Endodermal cell (in vitro differentiated cells): ENCODE measurements around the gene TEDDM1. TPM values are rescaled to one million over a fixed set of nuclear protein-coding genes. Genes with fewer than 3 reads are reported as not detected.
A peak's percentile ranks its signal among the peaks of the same experiment; 100 is the strongest.

Experiments used
- DNase-seq: peaks from one replicate; pipeline ENCODE4 v3.0.0-alpha.2; 2017
- H3K27ac ChIP-seq: 2 replicates; pipeline ENCODE4 v1.5.1; 2013; ENCODE audit warnings: mild to moderate bottlenecking, low read depth, low read length, moderate library complexity
- H3K27me3 ChIP-seq: 2 replicates; pipeline ENCODE4 v1.6.1; 2013; ENCODE audit warnings: mild to moderate bottlenecking, low read length, moderate library complexity; ENCODE audit not compliant: insufficient read depth, control insufficient read depth, poor library complexity, severe bottlenecking
- H3K36me3 ChIP-seq: 2 replicates; pipeline ENCODE4 v1.7.0; 2013; ENCODE audit warnings: mild to moderate bottlenecking, low read length, moderate library complexity; ENCODE audit not compliant: control insufficient read depth, insufficient read depth
- H3K4me1 ChIP-seq: one replicate; pipeline ENCODE4 v1.7.0; 2013; ENCODE audit warnings: low read length; ENCODE audit not compliant: control insufficient read depth, insufficient read depth
- H3K4me3 ChIP-seq: 2 replicates; pipeline ENCODE4 v1.5.1; 2013; ENCODE audit warnings: mild to moderate bottlenecking, low read length, moderate library complexity
- H3K9ac ChIP-seq: 2 replicates; pipeline ENCODE4 v1.6.1; 2013; ENCODE audit warnings: mild to moderate bottlenecking, low read length, moderate library complexity; ENCODE audit not compliant: poor library complexity, severe bottlenecking; ENCODE audit errors: extremely low read depth
- H3K9me3 ChIP-seq: 2 replicates; pipeline ENCODE4 v1.6.1; 2013; ENCODE audit warnings: mild to moderate bottlenecking, low read length, moderate library complexity; ENCODE audit not compliant: control insufficient read depth
- H3K27ac Mint-ChIP-seq: 2 replicates; pipeline ENCODE4 v1.8.0; 2020; ENCODE audit warnings: mixed read lengths
- H3K27me3 Mint-ChIP-seq: 2 replicates; pipeline ENCODE4 v1.8.0; 2021; ENCODE audit warnings: mild to moderate bottlenecking, mixed read lengths; ENCODE audit not compliant: insufficient read depth
- H3K36me3 Mint-ChIP-seq: 2 replicates; pipeline ENCODE4 v1.8.0; 2020; ENCODE audit warnings: low read depth, mixed read lengths
- H3K4me1 Mint-ChIP-seq: 2 replicates; pipeline ENCODE4 v1.8.0; 2020; ENCODE audit warnings: mixed read lengths
- H3K4me3 Mint-ChIP-seq: 2 replicates; pipeline ENCODE4 v1.8.0; 2020; ENCODE audit warnings: mild to moderate bottlenecking, moderate library complexity, mixed read lengths
- H3K9me3 Mint-ChIP-seq: 2 replicates; pipeline ENCODE4 v1.8.0; 2020; ENCODE audit warnings: mild to moderate bottlenecking, mixed read lengths
- CTCF ChIP-seq: fragments of 200-600 bp; sonication (generic); conservative IDR thresholded peaks from 2 replicates; pipeline ENCODE4 v1.5.0; 2021; ENCODE audit warnings: antibody characterized with exemption, mild to moderate bottlenecking
- WGBS, 2 experiments: methylation state at CpG; one replicate each; pipeline versions ENCODE4 v1.1.5 to v1.1.7; 2013; ENCODE audit warnings: missing lambda C conversion rate in 2 of 2, mixed read lengths in 1 of 2; ENCODE audit not compliant: insufficient coverage in 1 of 2, insufficient read length in 1 of 2; 5-methylcytosine and 5-hydroxymethylcytosine counted together
- total RNA-seq, 2 donors: library from RNA; stranded (reverse); fragmentation: NEBNext Ultra II Directional in 1 of 2; extraction: Animal tissue kit (Norgen Biotek cat#: 25700) in 1 of 2; gene quantifications; 2 replicates in 1 of 2; 3 replicates in 1 of 2; pipeline ENCODE4 v1.2.1, GENCODE V29; 2021

TEDDM1 gene
- total RNA-seq, 2 donors from 2014 or later, result not detected

- WGBS, 2 experiments, result 94 to 96% methylated on average over 5 to 8 of the region's 8 CpGs
- H3K4me1 ChIP-seq, result peaks cover 19% of the 10 kb centered on the region
- peak overlapping the region; percentile 97 for H3K4me3 ChIP-seq
- Mint-ChIP-seq H3K27ac (peak overlapping the region; percentile 7), H3K4me3 (peak overlapping the region; percentile 30), H3K36me3 (peaks cover 89% of the 10 kb centered on the region), H3K9me3 (no peaks in the 10 kb centered on the region), H3K27me3 (no peaks in the 10 kb centered on the region), H3K4me1 (peaks cover 69% of the 10 kb centered on the region)
- H3K36me3 ChIP-seq, result peaks cover 88% of the 10 kb centered on the region
- H3K9ac ChIP-seq, result no peak overlapping the region
- H3K27ac ChIP-seq, result no peak overlapping the region
- no peak for TF ChIP-seq CTCF
- no peak for DNase-seq
- no peaks in the 10 kb centered on the region for H3K9me3 ChIP-seq
- H3K27me3 ChIP-seq, result no peaks in the 10 kb centered on the region
Measured at GRCh38 chr1:182385885-182386853, 14.3 kb downstream of the TEDDM1 start.

- H3K9me3 Mint-ChIP-seq, result no peaks in the 10 kb centered on the region
- H3K27me3 Mint-ChIP-seq, result no peaks in the 10 kb centered on the region
- no peak overlapping the region for H3K27ac Mint-ChIP-seq
- H3K27me3 ChIP-seq, result no peaks in the 10 kb centered on the region
- H3K9me3 ChIP-seq, result no peaks in the 10 kb centered on the region
- H3K36me3 Mint-ChIP-seq, result peaks cover 75% of the 10 kb centered on the region
- H3K36me3 ChIP-seq, result peaks cover 81% of the 10 kb centered on the region
- no peak for DNase-seq
- no peak overlapping the region for H3K27ac ChIP-seq
- H3K4me3 ChIP-seq, result peak overlapping the region; percentile 31
- WGBS, 2 experiments, result 94 to 97% methylated on average over 19 of the region's 19 CpGs
- H3K4me1 ChIP-seq, result peaks cover 19% of the 10 kb centered on the region
- no peak for TF ChIP-seq CTCF
- H3K9ac ChIP-seq, result no peak overlapping the region
- H3K4me1 Mint-ChIP-seq, result peaks cover 70% of the 10 kb centered on the region
- H3K4me3 Mint-ChIP-seq, result peak overlapping the region; percentile 30
Measured at GRCh38 chr1:182384387-182384960, 16.0 kb downstream of the TEDDM1 start.

GRCh38 chr1:182383934-182384333, 16.5 kb downstream of the TEDDM1 start:
- 93 to 98% methylated on average over 5 to 7 of the region's 7 CpGs for WGBS, 2 experiments
- H3K27ac ChIP-seq, result no peak overlapping the region
- peaks cover 75% of the 10 kb centered on the region for H3K36me3 ChIP-seq
- H3K9ac ChIP-seq, result no peak overlapping the region
- TF ChIP-seq CTCF, result no peak
- H3K4me3 ChIP-seq, result peak overlapping the region; percentile 31
- H3K9me3 Mint-ChIP-seq, result no peaks in the 10 kb centered on the region
- DNase-seq, result no peak
- H3K4me1 Mint-ChIP-seq, result peaks cover 67% of the 10 kb centered on the region
- peaks cover 69% of the 10 kb centered on the region for H3K36me3 Mint-ChIP-seq
- H3K4me3 Mint-ChIP-seq, result peak overlapping the region; percentile 30
- H3K9me3 ChIP-seq, result no peaks in the 10 kb centered on the region
- H3K27me3 Mint-ChIP-seq, result no peaks in the 10 kb centered on the region
- peaks cover 19% of the 10 kb centered on the region for H3K4me1 ChIP-seq
- H3K27ac Mint-ChIP-seq, result no peak overlapping the region
- no peaks in the 10 kb centered on the region for H3K27me3 ChIP-seq
